Measurements from ENCODE around the gene ULK4. TPM values are rescaled to one million over a fixed set of nuclear protein-coding genes. Genes with fewer than 3 reads are reported as not detected.
"Not testable (repeated sequence)": the region's sequence is repeated elsewhere in the genome, so short reads cannot be mapped to it uniquely, and the experiment has no call there.

The ULK4 gene
- total RNA-seq, 4 donors from 2014 or later, result 8.4 to 43.8 (median 20.8) TPM

- Histone ChIP-seq H3K27ac (no peak overlapping the region), H3K4me3 (no peak overlapping the region), H3K9me3 (no peaks in the 10 kb centered on the region), H3K27me3 (no peaks in the 10 kb centered on the region), H3K4me1 (no peaks in the 10 kb centered on the region), H3K36me3 (no peaks in the 10 kb centered on the region)
- DNase-seq, result no peak
- TF ChIP-seq CTCF (IDR thresholded peaks at IDR 0.05), result no peak
- no peak for TF ChIP-seq POLR2A (IDR thresholded peaks at IDR 0.05)
Measured at GRCh38 chr3:41288785-41289184, 673.1 kb downstream of the ULK4 start.

DNA sequence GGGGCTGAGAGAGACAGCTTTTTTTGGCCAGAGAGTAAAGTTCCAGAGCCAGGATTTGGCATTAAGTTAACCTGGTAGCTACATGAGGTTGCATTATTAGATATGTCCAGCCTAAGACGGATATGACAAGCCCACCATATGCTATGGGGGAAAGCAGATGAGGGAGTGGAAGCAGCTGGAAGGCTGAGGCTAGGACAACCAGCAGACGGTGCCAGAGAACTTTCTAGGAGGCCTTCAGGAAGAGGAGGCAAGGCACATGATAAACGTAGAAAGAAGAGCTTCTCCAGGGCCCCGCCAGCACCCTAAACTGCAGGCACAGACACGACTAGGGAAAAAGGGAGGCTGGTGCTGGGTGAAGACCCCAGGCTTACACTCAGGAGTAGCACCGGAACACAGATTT is 675.6 kb downstream of the ULK4 start:
- Histone ChIP-seq H3K27ac (no peak overlapping the region), H3K4me1 (no peaks in the 10 kb centered on the region), H3K27me3 (no peaks in the 10 kb centered on the region), H3K9me3 (no peaks in the 10 kb centered on the region), H3K4me3 (no peak overlapping the region), H3K36me3 (no peaks in the 10 kb centered on the region)
- DNase-seq, result no peak
- no peak for TF ChIP-seq POLR2A (IDR thresholded peaks at IDR 0.05)
- no peak for TF ChIP-seq CTCF (IDR thresholded peaks at IDR 0.05)

GRCh38 chr3:41284934-41285333 is 677.0 kb downstream of the ULK4 start:
- not testable (repeated sequence) for H3K36me3 ChIP-seq, H3K9me3 ChIP-seq, DNase-seq, H3K4me3 ChIP-seq, H3K4me1 ChIP-seq, H3K27ac ChIP-seq, H3K27me3 ChIP-seq

- DNase-seq, result no peak
- Histone ChIP-seq H3K4me1 (no peaks in the 10 kb centered on the region), H3K27me3 (no peaks in the 10 kb centered on the region), H3K27ac (no peak overlapping the region), H3K4me3 (no peak overlapping the region), H3K9me3 (no peaks in the 10 kb centered on the region), H3K36me3 (no peaks in the 10 kb centered on the region)
- TF ChIP-seq POLR2A (IDR thresholded peaks at IDR 0.05) (no peak), CTCF (IDR thresholded peaks at IDR 0.05) (no peak)
Measured at GRCh38 chr3:41277790-41278465, 684.0 kb downstream of the ULK4 start.

GRCh38 chr3:41276191-41276590 is 685.7 kb downstream of the ULK4 start:
- Histone ChIP-seq H3K27me3 (no peaks in the 10 kb centered on the region), H3K27ac (no peak overlapping the region), H3K9me3 (no peaks in the 10 kb centered on the region), H3K4me1 (no peaks in the 10 kb centered on the region), H3K4me3 (no peak overlapping the region), H3K36me3 (no peaks in the 10 kb centered on the region)
- DNase-seq, result no peak
- TF ChIP-seq POLR2A (IDR thresholded peaks at IDR 0.05) (no peak), CTCF (IDR thresholded peaks at IDR 0.05) (no peak)

DNA sequence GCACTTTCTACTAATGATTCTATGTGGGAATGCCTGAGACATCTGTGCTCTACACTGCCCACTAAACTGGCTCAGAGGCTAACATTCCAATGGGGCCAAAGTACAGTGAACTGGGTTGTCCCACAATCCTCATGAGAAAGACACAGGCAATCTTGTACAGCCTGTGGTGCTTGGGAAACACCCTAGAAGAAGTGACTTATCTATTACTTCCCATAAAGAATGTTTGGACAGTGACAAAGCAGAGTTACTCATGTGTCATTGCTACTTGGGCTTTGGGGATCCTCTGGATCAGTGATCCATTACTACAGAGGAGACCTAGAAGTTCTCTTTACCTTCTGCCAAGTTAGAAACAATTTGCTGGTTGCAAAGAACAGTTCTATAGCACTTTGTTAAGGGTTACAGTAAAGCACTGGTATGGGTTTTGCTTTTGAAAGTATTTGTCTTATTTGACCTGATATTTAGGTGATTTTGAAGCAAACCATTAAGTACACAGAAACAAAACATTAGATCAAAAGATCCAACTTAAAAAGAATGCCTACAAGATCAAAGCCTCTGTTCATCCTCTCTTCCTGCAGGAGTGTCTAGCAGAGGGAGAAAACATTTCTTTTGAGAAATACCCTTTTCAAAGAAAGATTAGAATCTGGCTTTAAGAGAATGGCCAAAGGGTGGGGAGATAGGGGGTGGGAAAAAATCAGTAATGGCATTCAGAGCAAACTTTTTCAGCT is 686.8 kb downstream of the ULK4 start:
- Histone ChIP-seq H3K27me3 (no peaks in the 10 kb centered on the region), H3K4me1 (no peaks in the 10 kb centered on the region), H3K27ac (no peak overlapping the region), H3K36me3 (no peaks in the 10 kb centered on the region), H3K4me3 (no peak overlapping the region), H3K9me3 (no peaks in the 10 kb centered on the region)
- DNase-seq, result peak in 1 of 3 donors; percentile 55
- TF ChIP-seq POLR2A (IDR thresholded peaks at IDR 0.05), result no peak
- TF ChIP-seq CTCF (IDR thresholded peaks at IDR 0.05), result no peak
